Stimulated activated CD8-positive, alpha-beta memory T cell treated with anti-CD3 and anti-CD28 coated beads, Interleukin-2, amount 100 ng/mL, for 48 hours (primary cell): ENCODE measurements around the gene RPL29.
"Not testable (repeated sequence)": the region's sequence is repeated elsewhere in the genome, so short reads cannot be mapped to it uniquely, and the experiment has no call there.

Experiments used
- DNase-seq, 2 donors: peaks; one replicate each; pipeline ENCODE4 v3.0.0-alpha.2; 2020; ENCODE audit warnings: low read depth in 2 of 2

RPL29 gene

GRCh38 chr3:52005571-52005986 lies 9.9 kb upstream of the RPL29 start:
- no peak for DNase-seq

- DNase-seq = no peak
These were observed 9.3 kb upstream of the RPL29 start for GRCh38 chr3:52004906-52005395.

- DNase-seq = no peak
These were observed 8.6 kb upstream of the RPL29 start for GRCh38 chr3:52004163-52004787.

DNA sequence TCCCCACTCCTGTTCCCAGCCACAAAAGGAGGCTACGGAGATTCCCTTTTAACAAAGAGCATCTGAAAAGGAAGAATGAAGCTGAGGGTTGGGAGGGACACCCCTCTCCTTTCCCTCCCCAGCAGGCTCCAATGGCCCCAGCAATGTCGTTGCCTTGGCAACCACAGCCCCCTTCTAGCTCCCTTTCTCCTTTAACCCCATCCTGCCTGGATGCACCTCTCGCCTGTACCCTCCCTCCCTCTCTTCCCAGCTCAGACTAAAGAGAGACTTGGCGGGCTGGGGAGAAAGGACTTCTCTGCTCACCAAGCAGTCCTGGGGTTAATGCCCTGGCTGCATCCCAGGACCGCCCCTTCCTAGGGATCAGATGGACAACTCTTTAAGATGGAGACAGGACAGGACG lies 7.1 kb upstream of the RPL29 start:
- no peak for DNase-seq

GRCh38 chr3:52001443-52001974 lies 5.8 kb upstream of the RPL29 start:
- peak; percentile 71 to 78 for DNase-seq

GRCh38 chr3:51999846-52000245 lies 4.2 kb upstream of the RPL29 start:
- DNase-seq = no peak

DNA sequence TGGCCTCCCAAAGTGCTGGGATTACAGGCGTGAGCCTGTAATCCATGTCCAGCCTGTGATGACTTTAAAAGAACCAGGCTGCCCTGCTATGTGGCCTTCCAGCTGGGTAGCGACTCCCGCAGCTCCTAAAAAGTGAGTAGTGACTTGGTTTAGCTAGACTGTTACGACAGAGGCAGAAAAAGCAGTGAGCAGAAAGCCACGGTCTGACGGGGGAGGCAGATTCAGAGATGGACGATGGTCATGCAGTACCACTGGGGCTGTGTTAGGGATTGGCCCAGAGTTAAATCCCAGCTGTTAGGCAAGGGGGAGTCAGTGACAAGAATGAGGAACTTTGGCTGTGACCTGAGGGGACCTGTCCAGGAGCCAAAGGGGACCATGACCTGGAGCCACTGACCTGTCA lies 3.1 kb upstream of the RPL29 start:
- DNase-seq = no peak

GRCh38 chr3:51997935-51998596 lies 2.4 kb upstream of the RPL29 start:
- no peak for DNase-seq

- DNase-seq = no peak
These were observed 1.5 kb upstream of the RPL29 start for GRCh38 chr3:51997172-51997571.

GRCh38 chr3:51994530-51994929 lies 1.2 kb downstream of the RPL29 start:
- DNase-seq = no peak

- DNase-seq = not testable (repeated sequence)
These were observed 2.0 kb downstream of the RPL29 start for GRCh38 chr3:51993657-51994056.

DNA sequence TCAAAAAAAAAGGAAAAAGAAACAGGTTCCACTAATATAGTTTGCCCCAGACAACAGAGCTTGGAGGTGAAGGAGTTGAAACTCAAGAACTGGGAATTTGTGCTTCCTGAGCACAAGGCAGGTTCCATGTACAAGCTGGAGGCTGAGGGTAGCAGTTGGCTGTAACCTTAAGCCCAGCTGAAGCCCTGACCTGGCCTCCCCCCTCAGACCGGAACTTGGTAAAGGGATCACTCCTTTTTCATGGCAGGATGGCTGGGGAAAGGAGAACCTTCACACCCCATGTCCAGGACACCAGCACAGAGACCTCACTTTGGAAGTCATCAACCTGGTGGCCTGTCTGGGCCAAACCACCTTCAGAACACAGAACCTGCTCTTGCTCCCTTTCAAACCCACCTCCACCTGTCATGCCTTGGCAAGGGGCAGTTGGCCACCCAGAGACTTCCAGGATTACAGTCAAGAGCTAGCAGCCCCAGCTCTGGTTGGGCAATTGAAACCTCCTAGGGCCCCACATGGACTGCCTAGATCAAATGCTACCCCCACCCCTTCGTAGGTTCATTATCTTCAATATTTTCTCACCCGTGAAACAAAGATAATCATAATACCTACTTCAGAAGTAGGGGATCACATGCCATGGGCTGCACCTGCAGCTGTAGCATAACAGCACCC lies 3.5 kb downstream of the RPL29 start:
- no peak for DNase-seq

DNA sequence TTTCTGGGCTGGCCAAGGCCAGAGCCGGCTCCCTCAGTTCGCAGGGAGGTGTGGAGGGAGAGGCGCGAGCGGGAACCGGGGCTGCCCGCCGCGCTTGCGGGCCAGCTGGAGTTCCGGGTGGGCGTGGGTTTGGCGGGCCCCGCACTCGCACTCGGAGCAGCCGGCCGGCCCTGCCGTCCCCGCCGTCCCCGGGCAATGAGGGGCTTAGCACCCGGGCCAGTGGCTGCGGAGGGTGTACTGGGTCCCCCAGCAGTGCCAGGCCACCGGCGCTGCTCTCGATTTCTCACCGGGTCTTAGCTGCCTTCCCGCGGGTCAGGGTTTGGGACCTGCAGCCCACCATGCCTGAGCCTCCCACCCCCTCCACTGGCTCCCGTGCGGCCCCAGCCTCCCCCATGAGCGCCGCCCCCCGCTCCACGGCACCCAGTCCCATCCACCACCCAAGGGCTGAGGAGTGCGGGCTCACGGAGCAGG lies 5.2 kb downstream of the RPL29 start:
- not testable (repeated sequence) for DNase-seq

- DNase-seq = no peak
These were observed 7.2 kb downstream of the RPL29 start for GRCh38 chr3:51988286-51989146.

DNA sequence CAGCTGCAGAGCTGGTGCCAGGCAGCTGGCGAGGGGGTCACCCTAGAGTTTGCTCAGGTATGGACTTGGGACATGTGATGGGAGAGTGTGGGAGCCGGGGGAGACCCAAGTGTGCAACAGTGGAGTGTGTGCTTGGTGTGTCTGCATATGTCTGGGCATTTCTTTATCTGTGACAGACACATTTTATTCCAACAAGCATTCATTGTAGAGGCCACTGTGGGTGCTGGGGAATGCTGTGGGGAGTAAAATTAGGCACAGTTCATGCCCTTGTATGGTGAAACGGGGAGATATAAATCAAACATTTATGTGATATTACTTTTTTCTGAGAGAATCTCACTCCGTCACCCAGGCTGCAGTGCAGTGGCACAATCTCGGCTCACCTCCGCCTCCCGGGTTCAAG lies 8.1 kb downstream of the RPL29 start:
- no peak for DNase-seq

DNA sequence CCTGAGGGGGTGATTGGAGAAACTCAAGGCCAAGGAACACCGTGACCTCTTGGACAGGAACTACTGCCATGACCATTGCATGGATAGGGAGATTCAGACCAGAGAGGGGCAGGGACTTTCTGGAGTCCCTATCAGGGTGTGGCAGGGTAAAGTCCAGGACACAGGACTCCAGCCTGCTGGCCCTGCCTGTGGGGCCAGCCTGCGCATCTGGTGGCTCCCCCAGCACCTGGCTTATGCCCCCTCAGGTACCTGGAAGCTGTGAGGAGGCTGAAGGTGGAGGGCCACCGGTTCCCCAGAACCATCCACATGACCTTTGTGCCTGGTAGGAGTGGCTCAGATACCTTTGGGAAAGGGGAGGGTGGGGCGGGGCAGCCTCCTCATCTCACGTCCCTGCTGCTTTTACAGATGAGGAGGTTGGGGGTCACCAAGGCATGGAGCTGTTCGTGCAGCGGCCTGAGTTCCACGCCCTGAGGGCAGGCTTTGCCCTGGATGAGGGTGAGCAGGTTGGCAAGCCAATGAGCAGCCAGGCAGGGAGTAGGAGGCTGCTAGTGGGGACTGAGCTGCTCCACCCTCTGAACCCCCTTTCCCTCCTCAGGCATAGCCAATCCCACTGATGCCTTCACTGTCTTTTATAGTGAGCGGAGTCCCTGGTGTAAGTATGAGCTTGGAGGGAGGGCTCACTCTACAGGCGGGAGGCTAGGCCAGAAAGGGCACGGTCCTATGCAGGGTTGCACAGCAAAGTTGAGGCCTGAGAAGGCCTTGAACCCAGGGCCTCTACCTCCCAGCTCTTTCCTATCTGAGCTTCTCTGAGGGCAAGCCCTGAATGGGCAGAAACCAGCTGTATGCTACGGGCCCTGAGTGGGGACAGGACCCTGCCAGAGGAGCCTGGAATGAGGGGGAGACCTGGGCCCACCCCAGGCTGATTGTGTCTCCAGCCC lies 9.4 kb downstream of the RPL29 start:
- DNase-seq = no peak

GRCh38 chr3:51985063-51985462 lies 10.6 kb downstream of the RPL29 start:
- DNase-seq = no peak

GRCh38 chr3:51984269-51984647 lies 11.4 kb downstream of the RPL29 start:
- no peak for DNase-seq

GRCh38 chr3:51983578-51984268 lies 12.0 kb downstream of the RPL29 start:
- DNase-seq = no peak
